HG02610 (cell line): ENCODE data around the gene NLRP7.
"Not testable (repeated sequence)": the region's sequence is repeated elsewhere in the genome, so short reads cannot be mapped to it uniquely, and the experiment has no call there.

Experiments used
- ATAC-seq: cut with Tn5 transposase; IDR thresholded peaks from one replicate; pipeline ENCODE4 v1.9.1; 2021; ENCODE audit warnings: mild to moderate bottlenecking, moderate library complexity; ENCODE audit not compliant: unreplicated experiment

Gene NLRP7

DNA sequence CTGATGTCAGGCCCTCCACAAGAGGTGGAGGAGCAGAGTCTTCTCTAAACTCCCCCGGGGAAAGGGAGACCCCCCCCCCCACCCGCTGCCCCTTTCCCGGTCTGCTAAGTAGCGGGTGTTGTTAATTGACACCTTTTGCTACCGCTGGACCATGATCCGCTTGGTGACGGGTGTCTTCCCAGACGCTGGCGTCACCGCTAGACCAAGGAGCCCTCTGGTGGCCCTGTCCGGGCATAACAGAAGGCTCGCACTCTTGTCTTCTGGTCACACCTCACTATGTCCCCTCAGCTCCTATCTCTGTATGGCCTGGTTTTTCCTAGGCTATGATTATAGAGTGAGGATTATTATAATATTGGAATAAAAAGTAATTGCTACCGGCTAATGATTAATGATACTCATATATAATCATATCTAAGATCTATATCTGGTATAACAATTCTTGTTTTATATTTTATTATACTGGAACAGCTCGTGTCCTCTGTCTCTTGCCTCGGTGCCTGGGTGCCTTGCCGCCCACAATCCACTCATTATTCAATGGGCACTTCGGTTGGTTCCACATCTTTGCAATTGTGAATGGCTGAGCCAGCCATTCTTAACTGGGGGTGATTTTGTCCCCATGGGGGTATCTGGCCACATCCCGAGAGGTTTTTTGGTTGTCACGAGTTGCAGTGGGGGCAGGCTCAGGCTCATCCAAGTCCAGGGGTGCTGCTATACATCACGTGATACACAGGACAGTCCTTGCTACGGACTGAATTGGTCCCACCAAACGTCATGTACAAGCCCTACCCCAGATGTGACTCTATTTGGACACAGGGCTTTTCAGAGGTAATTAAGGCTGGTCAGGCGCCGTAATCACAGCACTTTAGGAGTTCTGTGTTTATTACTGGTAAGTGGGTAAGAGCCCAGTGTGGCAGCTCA is 27.4 kb downstream of the NLRP7 start:
- ATAC-seq = not testable (repeated sequence)

DNA sequence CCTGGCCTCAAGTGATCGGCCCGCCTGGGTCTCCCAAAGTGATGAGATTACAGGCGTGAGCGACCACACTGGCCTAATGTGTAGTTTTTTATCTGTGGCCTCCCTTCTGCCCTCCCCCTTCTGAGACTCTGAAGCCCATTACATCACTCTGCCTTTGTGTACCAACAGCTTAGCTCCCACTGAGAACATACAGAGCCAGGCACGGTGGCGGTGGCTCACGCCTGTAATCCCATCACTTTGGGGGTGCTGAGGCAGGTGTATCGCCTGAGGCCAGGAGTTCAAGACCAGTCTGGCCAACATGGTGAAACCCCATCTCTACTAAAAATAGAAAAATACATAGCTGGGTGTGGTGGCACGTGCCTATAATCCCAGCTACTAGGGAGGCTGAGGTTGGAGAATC is 28.8 kb downstream of the NLRP7 start:
- ATAC-seq = no peak

DNA sequence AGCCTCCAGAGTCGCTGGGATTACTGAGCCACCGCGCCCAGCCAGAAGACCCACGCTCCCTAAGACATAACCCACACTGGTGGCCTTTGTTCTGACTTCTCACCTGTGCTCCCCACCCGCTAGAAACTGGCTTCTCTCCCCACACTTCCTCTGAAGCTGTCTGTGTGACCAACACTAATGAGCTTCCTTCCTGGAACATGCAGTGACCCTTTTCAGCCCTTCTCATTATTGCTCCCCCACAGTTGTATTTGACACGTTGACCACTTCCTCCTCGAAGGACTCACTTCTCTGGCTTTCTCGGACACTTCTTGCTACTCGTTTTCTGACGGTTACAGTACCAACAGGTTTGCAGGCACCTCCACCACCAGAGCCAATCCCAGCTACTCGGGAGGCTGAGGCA is 30.5 kb downstream of the NLRP7 start:
- no peak for ATAC-seq

DNA sequence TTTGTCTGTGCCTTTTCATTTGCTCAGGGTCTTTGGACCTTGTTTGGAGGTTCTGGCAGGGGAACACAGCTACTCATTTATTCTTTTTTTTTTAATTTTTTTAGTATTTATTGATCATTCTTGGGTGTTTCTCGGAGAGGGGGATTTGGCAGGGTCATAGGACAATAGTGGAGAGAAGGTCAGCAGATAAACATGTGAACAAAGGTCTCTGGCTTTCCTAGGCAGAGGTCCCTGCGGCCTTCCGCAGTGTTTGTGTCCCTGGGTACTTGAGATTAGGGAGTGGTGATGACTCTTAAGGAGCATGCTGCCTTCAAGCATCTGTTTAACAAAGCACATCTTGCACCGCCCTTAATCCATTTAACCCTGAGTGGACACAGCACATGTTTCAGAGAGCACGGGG is 39.4 kb downstream of the NLRP7 start:
- ATAC-seq = not testable (repeated sequence)

DNA sequence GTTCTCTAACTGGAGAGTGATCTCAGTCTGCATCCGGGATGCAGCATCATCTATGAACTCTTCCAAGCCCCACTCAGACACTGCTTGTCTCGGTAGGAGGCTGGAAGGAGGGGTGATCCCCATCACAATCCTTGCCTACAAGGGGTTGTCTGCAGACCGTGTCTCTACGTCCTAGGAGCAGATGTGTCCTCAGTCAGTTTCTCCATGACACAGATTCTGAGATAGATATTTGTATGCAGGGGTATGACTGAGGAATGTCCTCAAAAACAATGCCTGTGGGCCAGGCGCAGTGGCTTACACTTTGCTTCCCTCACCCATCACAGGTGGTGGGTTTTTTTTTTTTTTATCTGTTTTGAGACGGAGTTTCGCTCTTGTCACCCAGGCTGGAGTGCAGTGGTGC is 40.5 kb downstream of the NLRP7 start:
- no peak for ATAC-seq

DNA sequence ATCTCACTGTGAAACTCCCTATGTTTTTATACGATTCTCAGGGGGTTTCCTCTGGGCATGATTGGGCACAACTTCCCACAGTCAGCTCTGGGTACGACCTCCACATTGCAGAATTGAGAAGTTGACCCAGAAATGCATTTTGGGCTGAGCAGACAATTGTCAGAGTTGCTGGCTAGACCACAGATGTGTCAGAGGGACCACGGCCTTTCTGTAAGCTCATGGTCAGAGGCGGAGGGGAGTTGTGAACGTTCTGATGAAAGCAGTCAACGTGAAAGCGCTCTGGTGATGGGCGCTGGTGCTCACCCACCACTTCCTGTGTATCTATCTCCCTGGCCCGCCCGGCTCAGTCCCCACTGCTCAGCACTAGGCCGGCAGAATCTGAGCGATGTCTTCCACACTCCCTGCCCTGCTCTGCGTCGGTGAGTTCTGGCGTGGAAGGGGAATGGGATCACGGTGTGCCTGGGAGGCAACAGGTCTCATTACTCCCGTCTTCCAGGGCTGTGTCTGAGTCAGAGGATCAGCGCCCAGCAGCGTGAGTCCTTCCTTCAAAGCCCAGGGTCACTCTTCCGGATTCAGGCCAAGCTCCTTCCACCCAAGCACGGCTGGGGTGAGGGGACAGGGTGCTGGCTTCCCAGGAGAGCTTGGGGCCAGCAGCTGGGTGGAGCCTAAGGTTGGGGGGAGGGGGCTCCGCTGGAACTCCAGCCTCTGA is 41.4 kb downstream of the NLRP7 start, which contains the start of gene NCR1:
Gene NCR1, plus strand, starts transcription at position 346 of the 709 bp plus-strand sequence. Its CDS starts 40 bp downstream, at position 386.
- ATAC-seq = no peak

DNA sequence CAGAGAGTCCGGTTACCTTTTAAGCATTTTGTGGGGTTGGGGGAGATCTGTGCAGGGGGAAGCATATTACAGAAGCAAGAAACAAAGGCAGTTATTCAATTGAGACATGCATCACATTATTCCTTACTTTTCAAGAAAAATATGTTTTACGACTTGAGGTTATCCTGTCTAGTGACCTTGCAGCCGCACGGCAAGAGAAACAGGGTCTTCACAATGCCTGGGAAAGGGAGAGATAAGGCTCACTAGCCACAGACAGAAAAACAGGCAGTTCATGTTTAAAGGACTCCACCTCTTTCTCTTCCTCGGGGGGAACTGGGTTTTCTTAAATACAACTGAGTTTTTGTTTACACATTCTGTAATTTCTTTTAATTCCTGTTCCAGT is 41.9 kb downstream of the NLRP7 start:
- no peak for ATAC-seq

DNA sequence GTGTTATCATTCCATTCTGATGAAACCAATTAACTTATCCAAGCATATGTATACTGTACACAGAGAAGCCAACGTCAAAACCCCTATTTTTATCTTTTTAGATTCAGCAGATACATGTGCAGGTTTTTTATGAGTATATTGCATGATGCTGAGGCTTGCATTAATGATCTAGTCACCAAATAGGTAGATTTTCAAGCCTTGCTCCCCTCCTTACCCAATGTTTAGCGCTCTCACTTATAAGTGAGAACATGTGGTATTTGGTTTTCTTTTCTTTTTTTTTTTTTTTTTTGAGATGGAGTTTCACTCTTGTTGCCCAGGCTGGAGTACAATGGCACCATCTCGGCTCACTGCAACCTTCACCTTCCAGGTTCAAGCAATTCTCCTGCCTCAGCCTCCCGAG is 43.1 kb downstream of the NLRP7 start:
- not testable (repeated sequence) for ATAC-seq

DNA sequence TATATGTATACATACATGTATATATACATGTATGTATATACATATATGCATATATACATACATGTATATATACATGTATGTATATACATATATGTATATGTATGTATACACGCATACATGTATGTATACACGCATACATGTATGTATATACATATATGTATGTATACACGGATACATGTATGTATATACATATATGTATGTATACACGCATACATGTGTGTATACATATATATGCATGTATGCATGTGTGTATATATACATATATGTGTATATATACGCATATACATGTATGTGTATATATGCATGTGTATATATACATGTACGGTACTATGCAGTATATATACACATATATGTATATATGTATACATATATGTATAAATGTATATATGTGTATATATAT is 44.0 kb downstream of the NLRP7 start:
- no peak for ATAC-seq

DNA sequence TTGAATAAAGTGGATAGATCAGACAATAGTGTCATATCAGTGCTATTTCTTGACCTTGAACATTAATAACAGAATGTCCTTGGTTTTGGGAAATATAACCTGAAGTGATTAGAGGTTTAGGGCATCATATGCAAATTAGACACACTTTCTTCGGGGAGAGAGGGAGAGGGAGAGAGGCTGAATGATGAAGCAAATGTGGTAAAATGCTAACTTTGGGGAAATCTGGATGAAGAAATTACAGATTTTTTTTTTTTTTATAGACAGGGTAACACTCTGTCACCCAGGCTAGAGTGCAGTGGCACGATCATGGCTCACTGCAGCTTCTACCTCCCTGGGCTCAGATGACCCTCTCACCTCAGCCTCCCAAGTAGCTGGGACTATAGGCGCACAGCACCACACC is 45.3 kb downstream of the NLRP7 start:
- no peak for ATAC-seq

DNA sequence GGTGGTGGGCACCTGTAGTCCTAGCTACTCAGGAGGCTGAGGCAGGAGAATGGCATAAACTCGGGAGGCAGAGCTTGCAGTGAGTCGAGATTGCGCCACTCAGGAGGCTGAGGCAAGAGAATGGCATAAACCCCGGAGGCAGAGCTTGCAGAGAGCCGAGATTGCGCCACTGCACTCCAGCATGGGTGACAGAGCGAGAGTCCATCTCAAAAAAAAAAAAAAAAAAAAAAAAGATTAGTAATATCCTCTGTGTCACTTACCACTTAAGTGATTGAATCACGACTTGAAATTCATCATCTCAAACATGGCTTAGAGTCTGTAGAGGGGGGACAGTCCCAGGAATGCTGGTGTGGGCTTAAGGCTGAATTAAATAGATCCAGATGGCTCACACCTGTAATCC is 46.2 kb downstream of the NLRP7 start:
- not testable (repeated sequence) for ATAC-seq

DNA sequence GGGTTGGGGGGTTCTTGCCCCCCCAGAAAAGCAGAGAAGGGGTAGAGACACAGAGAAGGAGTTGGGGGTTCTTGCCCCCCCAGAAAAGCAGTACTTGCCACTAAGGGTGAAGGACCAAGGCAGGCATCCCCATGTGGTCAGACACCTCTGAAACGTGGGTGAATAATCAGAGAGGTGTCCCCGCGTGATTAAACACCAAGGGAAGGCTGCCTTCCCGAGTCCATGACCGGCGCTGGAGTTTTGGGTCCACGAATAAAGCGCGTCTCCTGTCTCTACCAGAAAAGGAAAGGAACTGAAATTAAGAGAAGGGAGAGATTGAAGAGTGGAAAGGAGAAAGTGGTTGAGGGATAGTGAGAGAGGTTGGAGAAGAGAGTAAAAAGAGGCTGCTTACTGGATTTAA is 47.7 kb downstream of the NLRP7 start:
- not testable (repeated sequence) for ATAC-seq

DNA sequence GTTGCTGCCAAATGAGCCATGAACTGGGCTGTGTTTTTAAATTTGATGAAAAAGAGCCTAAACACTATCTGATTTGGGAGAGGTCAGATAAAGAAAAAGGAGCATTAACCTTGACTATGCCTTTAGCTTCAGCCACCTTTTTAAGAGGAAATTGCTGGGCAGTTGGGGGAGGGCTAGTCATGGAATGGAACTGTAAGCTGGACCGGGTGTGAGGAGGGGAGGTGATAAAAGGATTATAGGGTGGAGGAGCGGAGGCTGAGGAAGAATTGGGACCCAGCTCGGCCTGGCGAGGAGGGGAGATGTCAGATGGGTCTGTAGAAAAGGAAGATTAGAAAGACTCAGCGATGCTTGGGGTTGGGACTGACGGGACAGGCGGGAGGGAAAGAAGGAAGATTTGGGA is 48.6 kb downstream of the NLRP7 start:
- ATAC-seq = not testable (repeated sequence)

DNA sequence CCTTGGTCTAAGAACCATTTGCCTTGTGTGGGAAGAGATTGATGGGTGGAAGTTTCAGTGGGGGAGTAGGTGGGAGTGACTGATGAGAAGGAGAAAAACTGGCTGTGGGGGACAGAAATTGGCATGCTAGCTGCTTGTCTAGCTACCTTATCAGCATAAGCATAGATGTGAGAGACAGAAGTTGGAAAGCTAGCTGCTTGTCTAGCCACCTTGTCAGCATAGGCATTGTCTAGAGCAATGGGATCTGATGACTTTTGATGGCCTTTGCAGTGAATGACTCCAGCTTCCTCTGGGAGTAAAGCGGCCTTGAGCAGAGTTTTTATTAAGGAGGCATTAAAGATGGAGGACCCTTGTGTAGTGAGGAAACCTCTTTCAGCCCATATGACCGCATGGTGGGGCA is 51.3 kb downstream of the NLRP7 start:
- ATAC-seq = no peak

DNA sequence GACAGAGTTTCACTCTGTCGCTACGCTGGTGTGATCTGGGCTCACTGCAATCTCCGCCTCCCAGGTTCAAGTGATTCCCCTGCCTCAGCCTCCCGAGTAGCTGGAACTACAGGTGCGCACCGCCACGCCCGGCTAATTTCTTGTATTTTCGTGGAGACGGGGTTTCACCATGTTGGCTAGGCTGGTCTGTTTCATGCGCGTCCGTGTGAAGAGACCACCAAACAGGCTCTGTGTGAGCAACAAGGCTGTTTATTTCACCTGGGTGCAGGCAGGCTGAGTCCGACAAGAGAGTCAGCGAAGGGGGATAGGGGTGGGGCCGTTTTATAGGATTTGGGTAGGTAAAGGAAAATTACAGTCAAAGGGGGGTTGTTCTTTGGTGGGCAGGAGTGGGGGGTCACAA is 53.2 kb downstream of the NLRP7 start:
- not testable (repeated sequence) for ATAC-seq

DNA sequence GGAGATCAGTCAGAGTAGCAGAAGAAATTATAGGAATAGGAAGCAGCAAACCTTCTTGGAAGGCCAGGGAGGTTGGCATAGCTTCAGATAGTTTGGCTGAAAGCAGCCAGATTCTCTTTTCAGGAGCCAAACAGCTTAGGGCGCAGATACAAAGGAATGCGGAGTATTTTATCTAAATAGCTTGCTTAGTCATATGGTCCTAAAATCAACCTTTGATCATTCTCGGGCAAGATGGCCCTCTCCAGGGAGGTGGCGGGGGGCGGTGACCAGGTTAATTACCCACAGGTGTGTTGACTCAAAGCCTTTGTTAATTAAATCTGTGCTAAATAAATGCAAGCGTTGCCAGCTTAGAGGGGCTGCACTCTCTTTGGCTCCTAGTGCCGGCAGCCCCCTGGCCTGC is 53.9 kb downstream of the NLRP7 start:
- no peak for ATAC-seq

DNA sequence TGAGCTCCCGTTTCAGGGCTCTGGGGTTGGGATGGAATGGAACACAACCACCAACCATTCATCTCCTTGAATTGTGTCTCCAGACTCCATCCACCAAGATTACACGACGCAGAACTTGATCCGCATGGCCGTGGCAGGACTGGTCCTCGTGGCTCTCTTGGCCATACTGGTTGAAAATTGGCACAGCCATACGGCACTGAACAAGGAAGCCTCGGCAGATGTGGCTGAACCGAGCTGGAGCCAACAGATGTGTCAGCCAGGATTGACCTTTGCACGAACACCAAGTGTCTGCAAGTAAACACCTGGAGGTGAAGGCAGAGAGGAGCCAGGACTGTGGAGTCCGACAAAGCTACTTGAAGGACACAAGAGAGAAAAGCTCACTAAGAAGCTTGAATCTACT is 57.8 kb downstream of the NLRP7 start:
- ATAC-seq = no peak

DNA sequence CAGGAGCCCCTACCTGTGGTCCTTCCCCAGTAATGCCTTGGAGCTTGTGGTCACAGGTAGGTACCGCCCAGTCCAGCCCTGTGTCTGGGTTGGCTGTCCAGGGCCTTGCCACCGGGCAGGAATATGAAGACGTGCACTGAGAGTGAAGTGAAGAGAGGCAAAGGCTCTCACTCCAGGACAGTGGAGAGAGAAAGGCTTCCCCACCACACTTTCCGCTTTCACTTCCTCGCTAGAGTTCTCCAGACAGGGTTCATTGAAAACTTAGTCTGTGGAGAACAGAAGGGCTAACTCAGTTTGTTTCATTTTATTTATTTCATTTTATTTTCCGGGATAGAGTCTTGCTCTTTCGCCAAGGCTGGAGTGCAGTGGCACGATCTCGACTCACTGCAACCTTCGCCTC is 59.1 kb downstream of the NLRP7 start:
- ATAC-seq = no peak

DNA sequence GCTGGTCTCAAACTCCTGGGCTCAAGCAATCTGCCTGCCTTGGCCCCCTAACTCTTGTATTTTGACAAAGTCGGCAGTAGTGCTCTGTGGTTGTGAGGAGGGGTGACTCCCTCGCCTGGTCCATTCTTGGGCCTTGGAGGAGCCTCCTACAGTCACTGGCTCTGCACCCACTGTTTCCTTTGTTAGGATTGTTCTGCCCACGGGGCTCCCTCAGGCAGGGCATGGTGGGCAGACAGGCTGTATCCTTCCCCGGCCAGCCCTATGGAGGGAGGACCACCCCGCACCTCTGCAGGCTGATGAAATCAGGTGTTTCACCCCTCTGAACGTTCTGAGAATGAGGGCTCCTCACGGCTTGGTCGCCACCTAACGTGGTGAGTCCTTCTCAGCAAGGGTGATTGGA is 64.1 kb downstream of the NLRP7 start:
- no peak for ATAC-seq

DNA sequence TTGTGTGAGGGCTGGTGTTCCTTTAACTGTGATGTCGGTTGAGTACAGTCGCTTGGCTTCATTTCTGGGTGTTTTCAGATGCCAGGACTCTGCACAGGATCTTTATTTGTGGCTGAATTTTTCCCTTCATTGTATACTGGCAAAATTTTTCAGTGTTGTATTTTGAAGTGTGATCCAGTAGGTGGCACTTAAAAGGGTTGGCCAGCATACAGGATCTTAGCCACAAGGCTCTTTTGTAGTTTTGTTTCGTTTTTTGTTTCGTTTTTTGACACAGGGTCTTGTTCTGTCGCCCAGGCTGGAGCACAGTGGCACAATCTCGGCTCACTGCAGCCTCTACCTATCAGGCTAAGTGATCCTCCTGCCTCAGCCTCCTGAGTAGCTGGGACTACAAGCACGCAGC is 64.6 kb downstream of the NLRP7 start:
- ATAC-seq = no peak

DNA sequence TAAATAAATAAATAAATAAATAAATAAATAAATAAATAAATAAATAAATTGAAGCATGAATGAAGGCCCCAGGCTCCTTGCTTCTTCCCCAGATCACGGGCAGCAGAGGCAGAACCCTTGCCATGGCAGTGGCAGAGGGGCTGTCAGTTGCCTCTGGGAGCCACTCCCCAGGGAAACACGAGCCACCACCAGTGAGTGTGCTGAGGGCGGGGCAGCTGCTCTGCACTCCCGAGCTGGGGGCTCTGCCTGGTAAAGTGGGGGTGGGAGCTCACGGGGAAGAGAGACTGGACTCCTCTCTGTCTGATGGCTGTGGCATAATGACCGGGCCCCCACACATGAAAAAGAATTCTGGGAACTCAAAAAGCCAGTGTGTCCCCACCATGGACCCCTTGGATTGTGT is 65.4 kb downstream of the NLRP7 start:
- ATAC-seq = no peak

DNA sequence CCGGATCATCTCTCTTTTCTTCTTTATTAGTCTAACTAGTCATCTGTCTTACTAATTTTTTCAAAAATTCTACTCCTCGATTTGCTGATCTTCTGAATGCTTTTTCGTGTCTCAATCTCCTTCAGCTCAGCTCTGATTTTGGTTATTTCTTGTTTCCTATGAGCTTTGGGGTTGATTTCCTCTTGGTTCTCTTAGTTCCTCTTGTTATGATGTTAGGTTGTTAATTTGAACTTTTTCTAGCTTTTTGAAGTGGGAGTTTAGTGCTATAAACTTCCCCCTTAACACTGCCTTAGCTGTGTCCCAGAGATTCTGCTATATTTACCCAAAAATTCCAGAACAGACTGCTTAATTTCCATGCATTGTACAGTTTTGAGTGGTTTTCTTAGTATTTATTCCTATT is 69.9 kb downstream of the NLRP7 start:
- ATAC-seq = no peak
